Activated CD8-positive, alpha-beta memory T cell treated with anti-CD3 and anti-CD28 coated beads for 36 hours (primary cell): ENCODE measurements around the gene SETBP1. TPM values are rescaled to one million over a fixed set of nuclear protein-coding genes. Genes with fewer than 3 reads are reported as not detected.
"Not testable (repeated sequence)": the region's sequence is repeated elsewhere in the genome, so short reads cannot be mapped to it uniquely, and the experiment has no call there.

ENCODE experiments used
- CTCF ChIA-PET: fragments of 350-600 bp; sonication (Branson Sonifier 250); formaldehyde crosslinking; loops from one replicate; lab custom pipeline; 2021; ENCODE audit warnings: antibody characterized with exemption; lab: Charles Lee
- POLR2A ChIA-PET: fragments of 350-600 bp; sonication (Branson Sonifier 250); formaldehyde crosslinking; loops from one replicate; lab custom pipeline; 2021; ENCODE audit warnings: antibody characterized with exemption; lab: Charles Lee
- total RNA-seq, 2 experiments: library from RNA; stranded (reverse); gene quantifications; one replicate each; pipeline ENCODE4 v1.2.3, GENCODE V29; 2021

SETBP1 gene
- total RNA-seq, 2 experiments from 2014 or later = 17.3 to 18.4 TPM

GRCh38 chr18:44796429-44797428 is 116.0 kb downstream of the SETBP1 start:
- CTCF ChIA-PET = interaction anchor here (1.0 kb wide), 1 partner anchor 27 kb away, joined by 4 read pairs; no protein-coding TSS in a partner anchor

GRCh38 chr18:44798433-44799048 is 117.9 kb downstream of the SETBP1 start:
- CTCF ChIA-PET = no interaction called here
- POLR2A ChIA-PET = interaction anchor here (1.0 to 1.6 kb wide), 2 partner anchors 39 to 119 kb away, joined by 3 to 4 read pairs; no protein-coding TSS in a partner anchor

More at GRCh38 chr18:44796429-44797428, 116.0 kb downstream of the SETBP1 start:
- POLR2A ChIA-PET = interaction anchor here (0.8 kb wide), 1 partner anchor 37 kb away, joined by 4 read pairs; no protein-coding TSS in a partner anchor

- POLR2A ChIA-PET = interaction anchor here (1.0 to 1.6 kb wide), 2 partner anchors 40 to 120 kb away, joined by 3 to 4 read pairs; no protein-coding TSS in a partner anchor
Measured at GRCh38 chr18:44799382-44799906, 118.8 kb downstream of the SETBP1 start.

GRCh38 chr18:44799907-44800421 is 119.3 kb downstream of the SETBP1 start:
- CTCF ChIA-PET = interaction anchor here (0.7 kb wide), 1 partner anchor 170 kb away, joined by 3 read pairs; no protein-coding TSS in a partner anchor
- POLR2A ChIA-PET = interaction anchor here (1.6 kb wide), 1 partner anchor 40 kb away, joined by 4 read pairs; no protein-coding TSS in a partner anchor

More at GRCh38 chr18:44799382-44799906, 118.8 kb downstream of the SETBP1 start:
- CTCF ChIA-PET = interaction anchor here (0.7 kb wide), 1 partner anchor 170 kb away, joined by 3 read pairs; no protein-coding TSS in a partner anchor

- POLR2A ChIA-PET, CTCF ChIA-PET: not testable (repeated sequence)
Measured at GRCh38 chr18:44800766-44801165, 120.1 kb downstream of the SETBP1 start.

- ChIA-PET POLR2A (no interaction called here), CTCF (no interaction called here)
Measured at GRCh38 chr18:44801781-44802180, 121.1 kb downstream of the SETBP1 start.

GRCh38 chr18:44802508-44802907 is 121.8 kb downstream of the SETBP1 start:
- ChIA-PET CTCF (no interaction called here), POLR2A (no interaction called here)

GRCh38 chr18:44803019-44803650 is 122.4 kb downstream of the SETBP1 start:
- ChIA-PET CTCF (no interaction called here), POLR2A (no interaction called here)

- CTCF ChIA-PET = no interaction called here
Measured at GRCh38 chr18:44804033-44804432, 123.3 kb downstream of the SETBP1 start.

GRCh38 chr18:44805176-44805575 is 124.5 kb downstream of the SETBP1 start:
- POLR2A ChIA-PET = no interaction called here
- CTCF ChIA-PET = interaction anchor here (0.6 kb wide), 1 partner anchor 861 kb away, joined by 3 read pairs; no protein-coding TSS in a partner anchor

More at GRCh38 chr18:44804033-44804432, 123.3 kb downstream of the SETBP1 start:
- POLR2A ChIA-PET = no interaction called here

- POLR2A ChIA-PET = no interaction called here
- CTCF ChIA-PET = interaction anchor here (0.6 kb wide), 1 partner anchor 860 kb away, joined by 3 read pairs; no protein-coding TSS in a partner anchor
Measured at GRCh38 chr18:44805643-44806042, 125.0 kb downstream of the SETBP1 start.

GRCh38 chr18:44807766-44808165 is 127.1 kb downstream of the SETBP1 start:
- ChIA-PET CTCF (interaction anchor here (1.2 kb wide), 1 partner anchor 15 kb away, joined by 3 read pairs; no protein-coding TSS in a partner anchor), POLR2A (interaction anchor here (0.6 kb wide), 1 partner anchor 199 kb away, joined by 3 read pairs; no protein-coding TSS in a partner anchor)

GRCh38 chr18:44811572-44812125 is 131.0 kb downstream of the SETBP1 start:
- CTCF ChIA-PET = no interaction called here
- POLR2A ChIA-PET = no interaction called here

GRCh38 chr18:44812426-44812825 is 131.7 kb downstream of the SETBP1 start:
- CTCF ChIA-PET = no interaction called here
- POLR2A ChIA-PET = no interaction called here

GRCh38 chr18:44813586-44813985 is 132.9 kb downstream of the SETBP1 start:
- CTCF ChIA-PET = no interaction called here
- POLR2A ChIA-PET = no interaction called here

GRCh38 chr18:44815108-44815507 is 134.4 kb downstream of the SETBP1 start:
- ChIA-PET POLR2A (no interaction called here), CTCF (no interaction called here)

GRCh38 chr18:44816050-44816449 is 135.4 kb downstream of the SETBP1 start:
- ChIA-PET POLR2A (no interaction called here), CTCF (no interaction called here)

GRCh38 chr18:44816477-44816876 is 135.8 kb downstream of the SETBP1 start:
- CTCF ChIA-PET = no interaction called here
- POLR2A ChIA-PET = no interaction called here
